Erythroblast (primary cell): ENCODE data around the gene EIF4G3.

Source experiments
- GATA1 ChIP-seq: IDR thresholded peaks from 2 replicates; pipeline ENCODE4 v1.6.1; 2011; ENCODE audit warnings: low read depth, mild to moderate bottlenecking, control low read depth, low read length, moderate library complexity
- POLR2A ChIP-seq: IDR thresholded peaks from 2 replicates; pipeline ENCODE4 v1.6.1; 2011; ENCODE audit warnings: mild to moderate bottlenecking, low read length

- no peak for TF ChIP-seq POLR2A
- no peak for TF ChIP-seq GATA1
Observed at GRCh38 chr1:21141030-21141429, 35.7 kb downstream of the EIF4G3 start.
